Vagina (tissue), 2 donors: ENCODE results near the gene PDE5A. TPM values are rescaled to one million over a fixed set of nuclear protein-coding genes. Genes with fewer than 3 reads are reported as not detected.
A peak's percentile ranks its signal among the peaks of the same experiment; 100 is the strongest.
"Not testable (repeated sequence)": the region's sequence is repeated elsewhere in the genome, so short reads cannot be mapped to it uniquely, and the experiment has no call there.

Experiments used
- DNase-seq, 2 donors: peaks; one replicate each; pipeline ENCODE4 v3.0.0-alpha.2; 2017; ENCODE audit errors: extremely low spot score in 2 of 2
- H3K27ac ChIP-seq: fragments of 200-600 bp; sonication (generic); one replicate; pipeline ENCODE4 v1.5.1; 2019
- H3K27me3 ChIP-seq: fragments of 200-600 bp; sonication (generic); one replicate; pipeline ENCODE4 v1.5.1; 2019
- H3K36me3 ChIP-seq, 2 donors: fragments of 200-600 bp; sonication (generic); one replicate each; pipeline ENCODE4 v1.5.1; 2017 to 2019
- H3K4me1 ChIP-seq: fragments of 200-600 bp; sonication (generic); one replicate; pipeline ENCODE4 v1.5.1; 2019
- H3K4me3 ChIP-seq, 2 donors: fragments of 200-600 bp; sonication (generic); 1 replicate in 1 of 2; 2 replicates in 1 of 2; pipeline ENCODE4 v1.5.1; 2016 to 2019
- H3K9me3 ChIP-seq: fragments of 200-600 bp; sonication (generic); one replicate; pipeline ENCODE4 v1.5.1; 2019
- POLR2A ChIP-seq, 2 donors: fragments of 450-650 bp; IDR thresholded peaks; one replicate each; pipeline ENCODE4 v1.6.1; 2017; ENCODE audit warnings: antibody characterized with exemption in 2 of 2, mild to moderate bottlenecking in 2 of 2, moderate library complexity in 2 of 2
- POLR2AphosphoS5 ChIP-seq, 2 donors: sonication (generic); formaldehyde crosslinking; IDR thresholded peaks; one replicate each; pipeline ENCODE4 v1.9.0; 2017; ENCODE audit warnings: antibody characterized with exemption in 2 of 2, mild to moderate bottlenecking in 2 of 2, low read depth in 1 of 2; ENCODE audit not compliant: insufficient read depth in 1 of 2
- intact Hi-C: fragments of 100-400 bp; cut with DNase I; formaldehyde crosslinking; loops from one replicate; pipeline ENCODE4 v1.15.1; 2023
- total RNA-seq: library from RNA; depleted of rRNA; stranded (reverse); fragments of >200 nt; gene quantifications from one replicate; pipeline ENCODE4 v1.2.3, GENCODE V29; 2016
- TF ChIP-seq, protein P1 (sequence below), 3 experiments: fragments of 450-650 bp in 2 of 3; fragments of 200-600 bp in 1 of 3; sonication (generic) in 1 of 3; IDR thresholded peaks; one replicate each; pipeline ENCODE4 v1.5.1; 2017 to 2019; ENCODE audit warnings: antibody characterized with exemption in 3 of 3, mild to moderate bottlenecking in 2 of 3, moderate library complexity in 2 of 3

Gene PDE5A
- total RNA-seq, 1 donor from 2014 or later = 23.1 TPM

DNA sequence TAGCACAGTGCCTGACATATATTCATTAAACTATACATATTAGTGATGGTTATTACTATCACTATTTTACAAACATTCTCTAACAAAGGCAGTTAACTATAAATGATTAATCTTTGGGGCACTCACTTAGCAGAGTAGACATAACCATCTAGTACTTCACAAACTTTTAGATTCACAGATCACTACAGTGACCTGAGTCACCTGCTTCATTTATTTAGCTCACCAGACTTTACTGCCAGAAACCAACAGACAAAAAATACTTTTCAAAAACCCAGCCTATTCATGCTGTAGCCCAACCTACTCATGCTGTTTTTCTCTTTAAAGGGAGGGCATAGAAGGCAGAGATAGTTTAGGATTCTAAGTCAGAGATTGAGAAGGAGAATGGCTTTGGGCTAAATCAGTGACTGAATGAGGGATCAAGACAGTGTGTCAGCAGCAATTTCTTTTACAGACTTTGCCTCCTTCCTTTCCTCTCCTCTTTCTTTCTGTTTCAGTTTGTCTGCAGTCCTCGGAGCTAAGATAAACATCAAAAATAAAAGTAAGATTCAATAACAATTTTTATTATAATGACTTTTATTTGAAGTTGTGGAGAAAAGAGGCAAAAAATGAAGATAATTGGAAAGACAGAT, 34.7 kb upstream of the PDE5A start:
- intact Hi-C loops = no loop called here
- Histone ChIP-seq H3K4me1 (peaks cover 5% of the 10 kb centered on the region), H3K9me3 (no peaks in the 10 kb centered on the region), H3K36me3 (no peaks in the 10 kb centered on the region), H3K27me3 (no peaks in the 10 kb centered on the region), H3K27ac (peak overlapping the region; percentile 33), H3K4me3 (peak overlapping the region in 1 of 2 donors; percentile 11)
- no peak for DNase-seq
- TF ChIP-seq POLR2A (IDR thresholded peaks at IDR 0.05) = no peak
- TF ChIP-seq, protein P1, sequence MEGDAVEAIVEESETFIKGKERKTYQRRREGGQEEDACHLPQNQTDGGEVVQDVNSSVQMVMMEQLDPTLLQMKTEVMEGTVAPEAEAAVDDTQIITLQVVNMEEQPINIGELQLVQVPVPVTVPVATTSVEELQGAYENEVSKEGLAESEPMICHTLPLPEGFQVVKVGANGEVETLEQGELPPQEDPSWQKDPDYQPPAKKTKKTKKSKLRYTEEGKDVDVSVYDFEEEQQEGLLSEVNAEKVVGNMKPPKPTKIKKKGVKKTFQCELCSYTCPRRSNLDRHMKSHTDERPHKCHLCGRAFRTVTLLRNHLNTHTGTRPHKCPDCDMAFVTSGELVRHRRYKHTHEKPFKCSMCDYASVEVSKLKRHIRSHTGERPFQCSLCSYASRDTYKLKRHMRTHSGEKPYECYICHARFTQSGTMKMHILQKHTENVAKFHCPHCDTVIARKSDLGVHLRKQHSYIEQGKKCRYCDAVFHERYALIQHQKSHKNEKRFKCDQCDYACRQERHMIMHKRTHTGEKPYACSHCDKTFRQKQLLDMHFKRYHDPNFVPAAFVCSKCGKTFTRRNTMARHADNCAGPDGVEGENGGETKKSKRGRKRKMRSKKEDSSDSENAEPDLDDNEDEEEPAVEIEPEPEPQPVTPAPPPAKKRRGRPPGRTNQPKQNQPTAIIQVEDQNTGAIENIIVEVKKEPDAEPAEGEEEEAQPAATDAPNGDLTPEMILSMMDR (IDR thresholded peaks at IDR 0.05) = no peak
- TF ChIP-seq POLR2AphosphoS5 (IDR thresholded peaks at IDR 0.05; ENCODE audit: insufficient read depth in 1 of 2, low read depth in 1 of 2) = no peak

DNA sequence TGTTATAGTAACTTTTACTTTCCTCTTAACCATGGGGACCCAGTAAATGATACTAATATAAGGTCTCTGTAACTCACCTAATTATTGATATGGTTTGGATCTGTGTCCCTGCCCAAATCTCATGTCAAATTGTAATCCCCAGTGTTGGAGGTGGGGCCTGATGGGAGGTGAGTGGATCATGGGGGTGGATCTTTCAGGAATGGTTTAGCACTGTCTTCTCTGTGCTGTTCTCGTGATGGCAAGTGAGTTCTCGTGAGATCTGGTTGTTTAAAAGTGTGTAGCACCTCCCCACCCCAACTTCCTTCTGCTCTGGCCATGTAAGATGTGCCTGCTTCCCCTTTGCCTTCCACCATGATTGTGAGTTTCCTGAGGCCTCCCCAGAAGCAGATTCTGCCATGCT, 34.0 kb upstream of the PDE5A start:
- H3K36me3 ChIP-seq, H3K27ac ChIP-seq, H3K9me3 ChIP-seq, intact Hi-C loops, DNase-seq, H3K4me3 ChIP-seq, H3K27me3 ChIP-seq, H3K4me1 ChIP-seq: not testable (repeated sequence)

DNA sequence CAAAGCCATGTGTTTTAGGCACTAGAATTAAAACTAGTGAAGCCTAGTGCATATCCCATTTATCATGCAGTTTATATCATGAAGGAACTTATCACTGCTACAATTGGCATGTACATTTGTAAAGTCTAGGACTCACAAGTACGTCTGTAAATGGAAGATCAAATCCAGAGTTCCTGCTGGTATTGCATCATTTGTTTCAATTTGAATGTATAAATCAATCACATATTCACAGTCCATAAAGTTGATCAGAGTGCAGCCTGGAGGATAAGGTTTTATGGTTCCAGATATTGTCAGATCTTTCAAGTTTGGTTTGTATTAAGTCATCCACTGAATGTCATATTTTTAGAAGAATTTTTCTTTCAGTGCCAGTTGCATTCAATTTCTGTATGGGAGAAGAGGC, 32.6 kb upstream of the PDE5A start:
- no peak overlapping the region for H3K4me3 ChIP-seq
- intact Hi-C loops = no loop called here
- H3K9me3 ChIP-seq = no peaks in the 10 kb centered on the region
- TF ChIP-seq POLR2A (IDR thresholded peaks at IDR 0.05) (no peak), POLR2AphosphoS5 (IDR thresholded peaks at IDR 0.05; ENCODE audit: insufficient read depth in 1 of 2, low read depth in 1 of 2) (no peak)
- TF ChIP-seq, protein P1 (IDR thresholded peaks at IDR 0.05) = no peak
- peaks cover 5% of the 10 kb centered on the region for H3K4me1 ChIP-seq
- no peaks in the 10 kb centered on the region for H3K27me3 ChIP-seq
- no peak for DNase-seq
- H3K36me3 ChIP-seq = no peaks in the 10 kb centered on the region
- H3K27ac ChIP-seq = no peak overlapping the region

DNA sequence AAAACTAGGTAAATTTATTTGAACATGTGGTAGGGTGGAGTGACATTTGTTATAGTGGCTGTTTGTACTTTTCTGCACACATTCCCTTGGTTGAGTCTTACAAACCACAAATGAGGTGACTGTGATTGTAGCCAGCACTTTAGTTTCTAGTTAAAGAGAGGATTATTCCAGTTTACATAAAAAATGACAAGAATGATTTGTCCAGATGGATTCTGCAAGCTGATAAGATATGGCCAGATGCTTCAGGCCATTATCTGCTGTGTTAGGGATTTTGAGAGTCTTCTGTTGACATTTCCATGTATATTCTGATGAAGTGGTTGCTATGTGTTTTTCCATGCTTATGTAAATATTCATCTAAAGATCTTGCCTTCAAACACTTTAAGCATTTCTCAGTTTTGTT, 31.0 kb upstream of the PDE5A start:
- intact Hi-C loops = no loop called here
- Histone ChIP-seq H3K4me1 (peaks cover 2% of the 10 kb centered on the region), H3K9me3 (no peaks in the 10 kb centered on the region), H3K27me3 (no peaks in the 10 kb centered on the region), H3K36me3 (no peaks in the 10 kb centered on the region), H3K27ac (no peak overlapping the region), H3K4me3 (no peak overlapping the region)
- no peak for DNase-seq
- no peak for TF ChIP-seq POLR2AphosphoS5 (IDR thresholded peaks at IDR 0.05; ENCODE audit: insufficient read depth in 1 of 2, low read depth in 1 of 2)
- TF ChIP-seq POLR2A (IDR thresholded peaks at IDR 0.05) = no peak
- TF ChIP-seq, protein P1 (IDR thresholded peaks at IDR 0.05) = no peak

DNA sequence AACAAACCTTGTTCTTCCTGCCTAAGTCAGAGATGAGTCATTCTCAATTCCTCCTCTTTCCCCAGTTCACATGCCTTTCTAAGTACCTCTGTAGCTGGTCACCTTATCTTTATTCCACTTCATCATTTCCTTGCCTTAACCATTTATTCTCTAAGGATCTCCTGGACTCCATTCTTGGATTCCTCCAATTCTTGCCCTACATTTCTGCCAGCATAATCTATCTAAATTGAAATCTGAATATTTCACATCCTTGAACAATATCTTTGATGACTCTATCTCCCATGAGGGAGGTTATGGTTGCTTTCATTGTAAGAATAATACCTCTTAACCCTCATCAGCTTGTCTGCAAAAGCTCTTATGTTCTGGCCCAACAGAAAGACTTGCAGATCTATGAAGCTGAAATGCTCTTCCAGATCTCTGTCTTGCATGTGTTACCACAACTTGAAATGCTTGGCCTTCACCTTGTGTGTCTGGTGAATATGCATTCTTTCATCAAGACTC, 28.6 kb upstream of the PDE5A start:
- Histone ChIP-seq H3K4me3 (no peak overlapping the region), H3K36me3 (no peaks in the 10 kb centered on the region), H3K9me3 (no peaks in the 10 kb centered on the region), H3K27ac (no peak overlapping the region), H3K27me3 (no peaks in the 10 kb centered on the region), H3K4me1 (no peaks in the 10 kb centered on the region)
- TF ChIP-seq POLR2A (IDR thresholded peaks at IDR 0.05) (no peak), POLR2AphosphoS5 (IDR thresholded peaks at IDR 0.05; ENCODE audit: insufficient read depth in 1 of 2, low read depth in 1 of 2) (no peak)
- TF ChIP-seq, protein P1 (IDR thresholded peaks at IDR 0.05) = no peak
- DNase-seq = no peak
- intact Hi-C loops = no loop called here
